ENCODE measurements around the gene SF1. TPM values are rescaled to one million over a fixed set of nuclear protein-coding genes. Genes with fewer than 3 reads are reported as not detected.

Gene SF1
- total and polyA plus RNA-seq, 2 of the 4 experiments (the other 2 are of a cell fraction) = 56.8 to 88.0 TPM

DNA sequence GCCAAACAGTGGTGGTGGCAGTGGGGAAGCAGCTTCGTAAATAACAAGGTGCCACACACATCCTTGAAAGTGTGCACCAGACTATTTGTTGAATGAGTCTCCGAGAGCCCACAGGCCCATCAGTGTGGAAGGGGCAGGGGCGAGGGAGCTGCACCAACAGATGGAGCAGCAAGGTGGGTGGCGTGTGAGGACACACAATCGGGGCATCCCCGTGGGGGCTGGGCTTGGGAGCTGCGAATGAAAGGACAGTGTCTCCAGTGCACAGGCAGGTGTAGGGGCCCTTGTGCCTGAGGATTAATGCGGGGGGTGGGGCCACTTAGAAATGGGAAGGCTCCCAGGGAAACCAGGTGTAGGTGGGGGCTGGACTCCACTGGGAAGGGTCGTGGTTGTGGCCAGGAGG, 58.2 kb downstream of the SF1 start:
- POLR2A ChIA-PET (ENCODE audit: unreplicated experiment) = no interaction called here
- no peak overlapping the region for H3K4me3 ChIP-seq (ENCODE audit: insufficient read depth, low read depth, low read length)
- CTCF ChIA-PET = no interaction called here

More for the DNA sequence above, 58.2 kb downstream of the SF1 start:
- ATAC-seq (ENCODE audit: low read depth) (no peak), DNase-seq (no peak)
- no peak overlapping the region for H4K5ac ChIP-seq (ENCODE audit: low read depth, low read length)
- dilution Hi-C loops (cut with HindIII; ENCODE audit: low sequenced_read_pairs, unreplicated experiment) (no loop called here), intact Hi-C loops (cut with micrococcal nuclease) (no loop called here), in situ Hi-C loops (cut with MboI; ENCODE audit: low sequenced_read_pairs) (no loop called here)
- H2BK15ac ChIP-seq (ENCODE audit: low read depth, low read length) = no peak overlapping the region
- H2BK120ac ChIP-seq (ENCODE audit: low read depth, low read length) = no peak overlapping the region
- H3K79me1 ChIP-seq (ENCODE audit: low read depth in 1 of 2, low read length in 2 of 2) = no peaks in the 10 kb centered on the region
- no peak overlapping the region for H3K9ac ChIP-seq (ENCODE audit: low read depth, low read length)
- no peak overlapping the region for H4K91ac ChIP-seq (ENCODE audit: insufficient read depth, low read depth, low read length)
- no peak for TF ChIP-seq FOS (IDR thresholded peaks at IDR 0.05; ENCODE audit: low read depth, low read length)
- no TSS peak for BruUV-seq (replicated peaks)
- H2BK20ac ChIP-seq (ENCODE audit: low read depth, low read length) = no peak overlapping the region
- 90% methylated on average over 2 of the region's 9 CpGs; no CpG with 5 or more reads in 1 of the 2 experiments for WGBS, 2 experiments (ENCODE audit: extremely low coverage in 2 of 2, insufficient read length in 1 of 2)
- H3K4ac ChIP-seq (ENCODE audit: low read depth, low read length) = no peak overlapping the region
- H3K4me1 ChIP-seq (ENCODE audit: control insufficient read depth, insufficient read depth, low read length) = no peaks in the 10 kb centered on the region
- no peak overlapping the region for H3K4me2 ChIP-seq (ENCODE audit: low read depth, low read length)
- H4K8ac ChIP-seq (ENCODE audit: low read depth in 2 of 2, low read length in 2 of 2) = no peak overlapping the region
- H3K9me1 ChIP-seq (ENCODE audit: insufficient read depth, low read length) = no peaks in the 10 kb centered on the region
- H3K27me3 ChIP-seq (ENCODE audit: control insufficient read depth, insufficient read depth, low read length) = peaks cover 77% of the 10 kb centered on the region
- H3K14ac ChIP-seq (replicated peaks; ENCODE audit: low read depth, low read length) = no peak overlapping the region
- no peak overlapping the region for H3K23ac ChIP-seq (ENCODE audit: low read depth, low read length)
- no peak overlapping the region for H2AFZ ChIP-seq (replicated peaks; ENCODE audit: low read length, poor library complexity)
- H3K9me3 ChIP-seq (ENCODE audit: control insufficient read depth, insufficient read depth, low read length) = no peaks in the 10 kb centered on the region
- H3K27ac ChIP-seq (ENCODE audit: insufficient read depth, low read length) = no peak overlapping the region
- no peaks in the 10 kb centered on the region for H3K36me3 ChIP-seq (ENCODE audit: control insufficient read depth, insufficient read depth, low read length)
- H2AK5ac ChIP-seq (ENCODE audit: low read depth, low read length) = no peak overlapping the region
- no peaks in the 10 kb centered on the region for H4K20me1 ChIP-seq (ENCODE audit: insufficient read depth, low read length)
- no peak overlapping the region for H2BK5ac ChIP-seq (ENCODE audit: low read depth, low read length, poor library complexity, severe bottlenecking)
- no peak overlapping the region for H3K18ac ChIP-seq (ENCODE audit: low read depth, low read length)
- H2AK9ac ChIP-seq (replicated peaks; ENCODE audit: low read depth, low read length, poor library complexity) = peak overlapping the region; percentile 28
- no peak overlapping the region for H3K56ac ChIP-seq (ENCODE audit: extremely low read depth, insufficient read depth, low read length)
